HG03175 (cell line): ENCODE results near the gene IRAK4.
"Not testable (repeated sequence)": the region's sequence is repeated elsewhere in the genome, so short reads cannot be mapped to it uniquely, and the experiment has no call there.

Source experiments
- ATAC-seq: cut with Tn5 transposase; IDR thresholded peaks from one replicate; pipeline ENCODE4 v1.9.1; 2021; ENCODE audit warnings: mild to moderate bottlenecking, moderate library complexity; ENCODE audit not compliant: unreplicated experiment

IRAK4 gene

GRCh38 chr12:43758728-43759563, at the start of gene IRAK4, which contains the start of gene PUS7L:
IRAK4 (plus strand) TSS chr12:43758951; CDS start chr12:43768112, 9,161 bp downstream.
PUS7L (minus strand) TSS chr12:43758790; CDS start chr12:43755245, 3,545 bp downstream.
- peak; percentile 96 for ATAC-seq

DNA sequence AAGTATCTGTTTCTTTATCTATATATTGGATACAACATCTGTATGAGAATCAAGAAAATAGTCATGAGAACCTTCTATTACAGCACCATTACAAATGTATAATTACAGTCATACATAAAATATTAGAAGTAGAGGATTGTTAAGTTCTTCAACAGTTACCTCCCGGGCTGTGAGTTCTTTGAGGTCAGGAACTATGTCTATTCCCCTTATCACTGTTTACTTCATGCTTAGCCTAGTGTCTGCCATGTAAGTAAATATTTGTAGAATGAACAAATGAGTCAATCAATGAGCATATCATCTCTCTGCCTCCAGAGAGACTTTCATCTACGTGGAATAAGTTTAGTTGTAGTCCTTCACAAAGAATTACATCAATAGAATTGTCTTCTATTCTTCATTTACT, 47.4 kb upstream of the IRAK4 start:
- no peak for ATAC-seq

GRCh38 chr12:43722621-43723020, 36.1 kb upstream of the IRAK4 start:
- no peak for ATAC-seq

- ATAC-seq: no peak
These were observed 35.6 kb upstream of the IRAK4 start for GRCh38 chr12:43723134-43723533.

DNA sequence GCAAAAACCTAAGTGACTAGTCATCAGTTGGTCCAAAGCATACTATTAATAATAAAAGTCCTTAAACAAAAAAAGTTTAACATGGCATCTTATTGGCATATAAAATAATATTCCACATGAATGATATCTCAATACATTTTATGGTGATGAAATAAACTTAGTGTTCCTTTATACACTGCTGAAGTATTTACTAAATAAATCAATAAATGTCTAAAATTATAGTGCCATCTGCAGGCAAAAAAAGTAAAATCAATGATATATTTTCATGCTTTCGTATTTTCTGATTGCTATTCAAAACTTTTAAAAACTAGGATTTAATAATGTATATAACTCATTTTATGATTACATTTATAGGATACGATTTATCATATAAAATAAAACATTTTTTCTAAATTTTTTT, 30.6 kb upstream of the IRAK4 start:
- no peak for ATAC-seq

GRCh38 chr12:43728698-43729097, 30.1 kb upstream of the IRAK4 start:
- no peak for ATAC-seq

DNA sequence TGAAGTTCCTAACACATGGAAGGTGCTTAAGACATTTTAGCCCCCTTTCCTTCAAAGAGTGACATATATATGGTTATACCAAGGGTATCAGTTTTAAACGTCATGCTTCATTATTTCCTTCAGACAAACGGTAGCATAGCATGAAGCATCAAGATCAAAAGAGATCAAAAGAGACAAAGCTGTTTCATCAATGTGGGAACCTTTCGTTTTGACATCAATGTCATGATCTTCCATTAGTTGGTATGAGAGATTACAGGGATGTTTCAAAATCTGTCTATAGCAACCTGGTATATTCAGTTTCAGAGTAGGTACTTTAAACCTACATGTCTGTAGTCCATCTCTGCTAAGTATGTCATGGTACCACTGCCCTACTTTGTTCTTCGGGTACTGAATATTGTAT, 28.5 kb upstream of the IRAK4 start:
- ATAC-seq: no peak

GRCh38 chr12:43733687-43734086, 25.1 kb upstream of the IRAK4 start:
- no peak for ATAC-seq

GRCh38 chr12:43736927-43737440, 21.8 kb upstream of the IRAK4 start:
- no peak for ATAC-seq

DNA sequence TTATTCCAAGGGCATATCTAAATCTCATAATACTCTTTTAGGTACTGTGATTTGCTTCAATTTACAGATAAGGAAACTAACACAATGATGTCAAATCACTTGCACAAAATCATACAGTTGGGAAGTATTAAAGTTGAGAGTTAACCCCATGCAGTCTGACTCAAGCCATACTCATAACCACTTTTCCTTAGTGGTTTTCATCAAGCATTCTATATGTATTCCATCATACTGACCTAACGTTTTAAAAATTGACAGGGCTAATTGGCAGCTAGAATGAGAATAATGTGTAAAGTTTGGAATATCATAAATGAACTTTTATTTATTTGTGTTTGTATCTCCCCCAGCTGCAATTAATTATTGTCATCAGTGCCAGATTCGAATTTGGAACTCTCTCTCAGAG, 21.1 kb upstream of the IRAK4 start:
- no peak for ATAC-seq

DNA sequence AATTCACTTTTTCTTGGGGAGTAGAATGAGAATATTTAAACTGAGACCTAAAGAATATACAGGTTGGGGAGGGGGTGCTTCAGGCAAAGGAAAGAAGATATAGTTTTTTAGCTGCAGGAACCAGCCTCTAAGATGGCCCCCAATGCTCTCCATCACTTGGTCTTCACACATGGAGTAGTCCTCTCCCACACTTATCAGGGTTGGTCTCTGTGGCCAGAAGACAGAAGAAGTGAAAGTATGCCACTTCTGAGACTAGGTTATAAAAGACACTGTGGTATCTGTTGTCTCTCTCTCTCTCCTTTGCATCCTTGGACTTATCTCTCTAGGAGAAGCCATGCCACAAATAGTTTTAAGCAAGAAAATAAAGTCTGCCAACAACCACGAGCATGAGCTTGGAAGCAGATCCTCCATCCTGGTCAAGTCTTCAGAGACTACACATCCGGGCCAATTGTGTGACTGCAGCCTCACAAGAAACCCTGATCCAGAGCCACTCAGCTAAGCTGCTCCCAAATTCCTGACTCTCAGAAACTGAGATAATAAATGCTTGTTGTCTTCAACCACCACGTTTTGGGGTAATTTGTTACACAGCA, 18.1 kb upstream of the IRAK4 start:
- peak; percentile 81 for ATAC-seq

- ATAC-seq: no peak
These were observed 16.6 kb upstream of the IRAK4 start for GRCh38 chr12:43742106-43742505.

DNA sequence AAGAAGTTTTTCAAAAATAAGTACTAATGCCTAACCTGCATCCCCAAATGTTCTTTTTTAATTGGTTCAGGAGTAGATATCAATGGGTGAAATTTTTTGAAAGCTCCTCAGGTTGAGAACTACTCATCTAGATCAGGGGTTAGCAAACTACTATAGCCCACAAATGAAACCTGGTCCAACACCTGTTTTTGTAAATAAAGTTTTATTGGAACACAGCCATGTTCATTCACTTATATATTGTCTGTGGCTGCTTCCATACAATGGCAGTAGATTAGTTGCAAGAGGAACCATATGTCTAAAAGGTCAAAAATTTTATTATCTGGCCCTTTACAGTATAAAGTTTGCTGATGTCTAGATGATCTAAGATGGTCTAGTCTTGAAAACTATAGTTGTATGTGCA, 13.9 kb upstream of the IRAK4 start:
- ATAC-seq: no peak

- ATAC-seq: no peak
These were observed 9.7 kb upstream of the IRAK4 start for GRCh38 chr12:43749016-43749415.

DNA sequence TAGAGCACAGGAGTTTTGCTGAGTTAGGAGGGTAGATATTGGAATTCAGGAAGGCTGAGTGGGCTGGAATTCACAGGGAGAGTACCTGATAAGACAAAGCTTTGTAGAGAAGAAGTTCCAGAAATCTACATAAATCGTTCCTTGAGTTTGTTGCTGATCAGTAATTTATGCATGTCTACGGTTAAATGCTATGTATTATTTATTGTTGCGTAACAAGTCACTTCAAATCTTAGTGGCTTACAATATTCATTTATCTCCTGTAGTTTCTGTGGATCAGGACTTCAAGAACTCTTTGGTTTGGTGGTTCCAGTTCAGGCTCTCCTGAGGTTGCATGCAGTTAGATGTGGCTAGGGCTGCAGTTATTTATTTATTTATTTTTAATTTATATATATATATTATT, 7.9 kb upstream of the IRAK4 start:
- no peak for ATAC-seq

GRCh38 chr12:43751360-43751759, 7.4 kb upstream of the IRAK4 start:
- ATAC-seq: not testable (repeated sequence)

GRCh38 chr12:43754015-43754414, 4.7 kb upstream of the IRAK4 start:
- ATAC-seq: no peak

DNA sequence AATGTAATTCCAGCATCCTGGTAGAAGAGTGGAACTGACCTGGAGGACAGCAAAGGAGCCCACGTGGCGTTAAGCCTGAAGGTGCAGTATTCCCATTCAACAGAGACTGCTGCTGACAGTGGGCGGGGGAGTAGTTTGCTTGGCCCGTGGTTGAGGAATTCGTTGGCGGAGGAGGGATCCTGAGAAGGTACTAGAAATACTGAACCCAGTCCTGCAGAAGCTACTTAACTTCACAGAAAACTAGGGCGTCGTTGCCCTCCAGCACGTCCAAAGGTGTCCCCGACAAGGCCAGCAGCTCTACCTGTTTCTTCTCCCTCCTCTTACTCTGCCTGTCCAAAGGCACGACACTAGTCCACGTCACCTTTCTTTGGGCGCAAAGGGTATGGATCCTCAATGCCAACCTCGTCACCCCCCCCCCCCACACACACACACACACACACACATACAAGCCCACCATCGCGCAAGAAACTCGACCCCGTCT, 464 bp upstream of the IRAK4 start:
- ATAC-seq: peak; percentile 10

DNA sequence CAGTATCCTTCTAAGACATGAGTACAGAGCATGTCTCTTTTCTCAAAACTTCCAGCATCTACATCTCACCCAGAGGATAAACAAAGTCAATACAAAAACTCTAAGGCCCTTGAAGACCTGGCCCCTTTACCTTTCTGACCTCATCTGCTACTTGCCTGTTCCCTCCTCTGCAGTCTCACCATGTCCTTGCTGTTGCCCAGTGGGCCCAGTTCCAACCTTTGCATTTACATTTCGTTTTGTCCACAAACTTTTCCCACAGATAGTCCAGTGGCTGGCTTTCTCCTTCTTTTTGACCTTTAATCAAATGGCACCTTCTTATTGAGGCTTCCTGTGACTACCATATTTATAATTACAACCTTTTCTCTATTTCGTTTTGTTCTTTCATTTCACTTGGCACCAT, 1.6 kb downstream of the IRAK4 start:
- no peak for ATAC-seq

DNA sequence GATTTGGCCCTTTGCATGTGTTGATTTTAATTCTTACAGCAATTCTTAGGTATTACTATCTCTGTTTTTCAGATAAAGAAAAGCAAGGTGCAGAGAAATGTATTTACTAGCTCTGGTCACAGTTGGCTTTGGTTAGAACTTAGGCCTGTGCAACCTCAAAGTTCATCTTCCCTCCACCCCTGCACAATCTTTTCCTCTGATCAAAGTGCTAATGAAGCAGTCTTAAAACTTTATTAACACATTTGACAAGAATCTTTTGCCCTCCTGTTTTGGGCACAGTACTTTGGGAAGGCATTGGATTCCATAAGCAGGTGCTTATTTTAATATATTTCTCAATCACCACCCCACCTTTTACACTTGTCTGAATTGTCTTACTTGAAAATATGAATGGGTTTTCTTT, 2.7 kb downstream of the IRAK4 start:
- ATAC-seq: no peak

DNA sequence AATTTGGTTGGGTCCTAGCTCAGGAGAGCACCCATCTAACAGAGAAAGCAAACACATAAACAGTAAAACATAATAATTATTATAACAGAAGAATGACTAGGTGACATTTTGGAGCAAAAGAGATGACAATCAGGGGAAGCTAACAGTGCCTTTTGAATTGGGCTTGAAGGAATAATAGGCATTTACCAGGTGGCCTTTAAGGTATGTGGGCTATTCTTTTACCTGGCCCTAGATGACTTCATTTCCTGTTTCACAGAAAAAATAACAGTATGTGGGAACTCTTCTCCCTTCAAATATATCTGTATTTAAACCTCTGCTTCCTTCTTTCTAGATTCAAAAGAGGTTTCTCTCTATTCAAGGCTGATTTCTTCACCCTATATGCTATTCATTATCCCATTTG, 3.8 kb downstream of the IRAK4 start:
- ATAC-seq: no peak

- ATAC-seq: no peak
These were observed 5.0 kb downstream of the IRAK4 start for GRCh38 chr12:43763769-43764168.
